IPS-NIHi11 (cell line): ENCODE measurements around the gene PGLYRP2.
"Not testable (repeated sequence)": the region's sequence is repeated elsewhere in the genome, so short reads cannot be mapped to it uniquely, and the experiment has no call there.

Experiments
- DNase-seq: peaks from one replicate; pipeline ENCODE4 v3.0.0; 2012; ENCODE audit warnings: mixed read lengths, low spot score

Gene PGLYRP2

GRCh38 chr19:15479391-15480345, at the start of gene PGLYRP2:
Gene PGLYRP2, minus strand, starts transcription at chr19:15479501. Its CDS starts 130 bp downstream, at chr19:15479371.
- no peak for DNase-seq

GRCh38 chr19:15527705-15528104, 48.4 kb upstream of the PGLYRP2 start:
- no peak for DNase-seq

- no peak for DNase-seq
Observed at GRCh38 chr19:15526408-15526807, 47.1 kb upstream of the PGLYRP2 start.

- DNase-seq: no peak
Observed at GRCh38 chr19:15525291-15525690, 46.0 kb upstream of the PGLYRP2 start.

- DNase-seq: no peak
Observed at GRCh38 chr19:15524781-15525180, 45.5 kb upstream of the PGLYRP2 start.

- DNase-seq: no peak
Observed at GRCh38 chr19:15519433-15519976, 40.2 kb upstream of the PGLYRP2 start.

- DNase-seq: no peak
Observed at GRCh38 chr19:15517778-15518177, 38.5 kb upstream of the PGLYRP2 start.

GRCh38 chr19:15516363-15516762, 37.1 kb upstream of the PGLYRP2 start:
- DNase-seq: no peak

- not testable (repeated sequence) for DNase-seq
Observed at GRCh38 chr19:15515227-15515625, 35.9 kb upstream of the PGLYRP2 start.

- no peak for DNase-seq
Observed at GRCh38 chr19:15511671-15512424, 32.5 kb upstream of the PGLYRP2 start.

GRCh38 chr19:15508035-15508710, 28.9 kb upstream of the PGLYRP2 start, which contains the start of gene CYP4F22:
Gene CYP4F22, plus strand, starts transcription at chr19:15508525. Its CDS starts 16,812 bp downstream, at chr19:15525337.
- peak; percentile 17 for DNase-seq

- DNase-seq: no peak
Observed at GRCh38 chr19:15507068-15508034, 28.1 kb upstream of the PGLYRP2 start.

GRCh38 chr19:15506074-15506571, 26.8 kb upstream of the PGLYRP2 start:
- DNase-seq: no peak

GRCh38 chr19:15502264-15502663, 23.0 kb upstream of the PGLYRP2 start:
- DNase-seq: no peak

- DNase-seq: no peak
Observed at GRCh38 chr19:15501596-15501995, 22.3 kb upstream of the PGLYRP2 start.

- DNase-seq: no peak
Observed at GRCh38 chr19:15498910-15499309, 19.6 kb upstream of the PGLYRP2 start.

GRCh38 chr19:15498156-15498858, 19.0 kb upstream of the PGLYRP2 start:
- no peak for DNase-seq

- no peak for DNase-seq
Observed at GRCh38 chr19:15495151-15495550, 15.8 kb upstream of the PGLYRP2 start.

- no peak for DNase-seq
Observed at GRCh38 chr19:15488489-15489226, 9.4 kb upstream of the PGLYRP2 start.
